Keratinocyte (primary cell): ENCODE measurements around the gene MGMT. TPM values are rescaled to one million over a fixed set of nuclear protein-coding genes. Genes with fewer than 3 reads are reported as not detected.

Source experiments
- DNase-seq: peaks from one replicate; pipeline ENCODE4 v3.0.0-alpha.2; 2011; ENCODE audit warnings: low read depth, missing footprints, low spot score
- FAIRE-seq: peaks from 2 replicates; lab custom pipeline; 2011; peaks lifted over from hg19 to GRCh38; lab: Jason Lieb, UNC
- H2AFZ ChIP-seq: 2 replicates; pipeline ENCODE4 v1.6.0; 2012; ENCODE audit warnings: low read length, control low read depth, inconsistent platforms; ENCODE audit not compliant: control insufficient read depth
- H3K27ac ChIP-seq: 2 replicates; pipeline ENCODE4 v1.5.1; 2011; ENCODE audit warnings: low read length; ENCODE audit not compliant: control insufficient read depth, insufficient read depth
- H3K27me3 ChIP-seq: 3 replicates; pipeline ENCODE4 v1.6.0; 2011; ENCODE audit warnings: low read length; ENCODE audit not compliant: control insufficient read depth, insufficient read depth; ENCODE audit errors: extremely low read depth
- H3K36me3 ChIP-seq, 2 experiments: 2 replicates in 1 of 2; 3 replicates in 1 of 2; pipeline ENCODE4 v1.5.1; 2011; ENCODE audit warnings: low read length in 2 of 2, mild to moderate bottlenecking in 1 of 2; ENCODE audit not compliant: control insufficient read depth in 2 of 2, insufficient read depth in 2 of 2; ENCODE audit errors: extremely low read depth in 1 of 2
- H3K4me1 ChIP-seq: 3 replicates; pipeline ENCODE4 v1.5.1; 2011; ENCODE audit warnings: low read length; ENCODE audit not compliant: control insufficient read depth, insufficient read depth; ENCODE audit errors: extremely low read depth
- H3K4me2 ChIP-seq: 3 replicates; pipeline ENCODE4 v1.6.0; 2011; ENCODE audit warnings: low read depth, low read length; ENCODE audit not compliant: control insufficient read depth, insufficient read depth; ENCODE audit errors: extremely low read depth
- H3K4me3 ChIP-seq, 3 experiments: fragments of 200-600 bp in 1 of 3; sonication (generic) in 1 of 3; 2 replicates in 2 of 3; 3 replicates in 1 of 3; pipeline ENCODE4 v1.5.1; 2011 to 2016; ENCODE audit warnings: low read length in 3 of 3, mild to moderate bottlenecking in 3 of 3, control low read depth in 2 of 3, inconsistent platforms in 1 of 3, low read depth in 1 of 3, mixed read lengths in 1 of 3, mixed run types in 1 of 3, moderate library complexity in 1 of 3; ENCODE audit not compliant: control insufficient read depth in 2 of 3, insufficient read depth in 2 of 3; ENCODE audit errors: extremely low read depth in 1 of 3
- H3K79me2 ChIP-seq: 2 replicates; pipeline ENCODE4 v1.6.0; 2012; ENCODE audit warnings: low read length; ENCODE audit not compliant: control insufficient read depth, insufficient read depth
- H3K9ac ChIP-seq: 3 replicates; pipeline ENCODE4 v1.6.0; 2011; ENCODE audit warnings: low read length; ENCODE audit not compliant: control insufficient read depth, insufficient read depth; ENCODE audit errors: extremely low read depth
- H3K9me1 ChIP-seq: 3 replicates; pipeline ENCODE4 v1.6.0; 2011; ENCODE audit warnings: low read length; ENCODE audit not compliant: control insufficient read depth, insufficient read depth; ENCODE audit errors: extremely low read depth
- H3K9me3 ChIP-seq: 2 replicates; pipeline ENCODE4 v1.5.1; 2012; ENCODE audit warnings: low read depth, low read length; ENCODE audit not compliant: control insufficient read depth
- H4K20me1 ChIP-seq: 3 replicates; pipeline ENCODE4 v1.6.0; 2011; ENCODE audit warnings: low read length; ENCODE audit not compliant: control insufficient read depth, insufficient read depth; ENCODE audit errors: extremely low read depth
- CTCF ChIP-seq, 3 experiments: IDR thresholded peaks in 1 of 3; conservative IDR thresholded peaks in 1 of 3; optimal IDR thresholded peaks in 1 of 3; 2 replicates in 2 of 3; 3 replicates in 1 of 3; pipeline versions ENCODE3 to v1.5.1; 2011; ENCODE audit warnings: low read length in 3 of 3, mild to moderate bottlenecking in 3 of 3, moderate library complexity in 2 of 3, control low read depth in 1 of 3, inconsistent platforms in 1 of 3; ENCODE audit not compliant: insufficient read depth in 2 of 3; ENCODE audit errors: extremely low read depth in 1 of 3
- EZH2 ChIP-seq: IDR thresholded peaks from one replicate; pipeline ENCODE4 v1.6.1; 2012; ENCODE audit warnings: inconsistent platforms, mild to moderate bottlenecking, low read length, moderate library complexity
- dilution Hi-C: fragments of 300-500 bp; cut with MboI; formaldehyde crosslinking; loops from one replicate; pipeline ENCODE4 v1.7.0; 2020; ENCODE audit warnings: low sequenced_read_pairs; ENCODE audit not compliant: extremely low pct_ligation_motif_present
- polyA plus RNA-seq, 5 experiments: library from polyadenylated mRNA; depleted of rRNA in 3 of 5; stranded (reverse) in 3 of 5; stranded (forward) in 1 of 5; unstranded in 1 of 5; fragments of >200 nt; gene quantifications; 1 replicate in 1 of 5; 2 replicates in 3 of 5; 3 replicates in 1 of 5; pipeline versions ENCODE4 v1.2.1 to v1.2.3, GENCODE V29; 2011 to 2012; ENCODE audit warnings: missing spikeins in 2 of 5, low read depth in 1 of 5, low replicate concordance in 1 of 5

MGMT gene
- polyA plus RNA-seq, 1 donor (not counting 4 experiments of a cell fraction or from before 2014, with no cell fraction given), result 15.2 TPM

GRCh38 chr10:129513312-129513711 lies 46.3 kb downstream of the MGMT start:
- no peak for TF ChIP-seq EZH2
- no peak for TF ChIP-seq CTCF (optimal IDR thresholded peaks at IDR 0.05 in 1 of 3, IDR thresholded peaks at IDR 0.05 in 1 of 3, conservative IDR thresholded peaks at IDR 0.05 in 1 of 3; ENCODE audit: extremely low read depth in 1 of 3, insufficient read depth in 2 of 3, low read length in 3 of 3)
- no peak overlapping the region for H3K9ac ChIP-seq
- DNase-seq, result no peak
- dilution Hi-C loops, result no loop called here
- no peaks in the 10 kb centered on the region for H3K36me3 ChIP-seq
- no peaks in the 10 kb centered on the region for H3K9me1 ChIP-seq
- H3K27me3 ChIP-seq, result no peaks in the 10 kb centered on the region
- no peak overlapping the region for H3K27ac ChIP-seq
- H3K79me2 ChIP-seq, result no peaks in the 10 kb centered on the region
- no peak overlapping the region for H3K4me3 ChIP-seq
- no peak overlapping the region for H2AFZ ChIP-seq
- H3K9me3 ChIP-seq, result no peaks in the 10 kb centered on the region
- no peak overlapping the region for H3K4me2 ChIP-seq
- no peak for FAIRE-seq
- H4K20me1 ChIP-seq, result no peaks in the 10 kb centered on the region
- H3K4me1 ChIP-seq, result no peaks in the 10 kb centered on the region

GRCh38 chr10:129514568-129515451 lies 47.8 kb downstream of the MGMT start:
- Histone ChIP-seq H2AFZ (no peak overlapping the region), H3K36me3 (no peaks in the 10 kb centered on the region), H4K20me1 (no peaks in the 10 kb centered on the region), H3K4me1 (no peaks in the 10 kb centered on the region), H3K79me2 (no peaks in the 10 kb centered on the region), H3K9me1 (no peaks in the 10 kb centered on the region), H3K27ac (no peak overlapping the region), H3K9me3 (no peaks in the 10 kb centered on the region), H3K4me2 (no peak overlapping the region), H3K4me3 (no peak overlapping the region), H3K9ac (no peak overlapping the region), H3K27me3 (no peaks in the 10 kb centered on the region)
- TF ChIP-seq CTCF (optimal IDR thresholded peaks at IDR 0.05 in 1 of 3, IDR thresholded peaks at IDR 0.05 in 1 of 3, conservative IDR thresholded peaks at IDR 0.05 in 1 of 3; ENCODE audit: extremely low read depth in 1 of 3, insufficient read depth in 2 of 3, low read length in 3 of 3) (no peak), EZH2 (no peak)
- dilution Hi-C loops, result no loop called here
- FAIRE-seq (no peak), DNase-seq (no peak)
